Panc1 (cell line): ENCODE results near the gene STX2. TPM values are rescaled to one million over a fixed set of nuclear protein-coding genes. Genes with fewer than 3 reads are reported as not detected.

Experiments used
- ATAC-seq: fragments of 200-7000 bp; cut with Tn5 transposase; 2 replicates; pipeline ENCODE4 v1.9.1; 2020; ENCODE audit warnings: mild to moderate bottlenecking, moderate library complexity
- BruUV-seq: library from RNA; stranded (reverse); fragments of 400-500 nt; replicated peaks from 2 replicates; lab custom pipeline; 2021; lab: Mats Ljungman, UMichigan
- CTCF ChIA-PET: fragments of 300-600 bp; sonication (Branson Sonifier 250); formaldehyde crosslinking; loops from one replicate; lab custom pipeline; 2022; ENCODE audit warnings: antibody characterized with exemption; lab: Charles Lee
- POLR2A ChIA-PET: fragments of 300-600 bp; sonication (Branson Sonifier 250); formaldehyde crosslinking; loops from one replicate; lab custom pipeline; 2022; ENCODE audit warnings: antibody characterized with exemption; lab: Charles Lee
- DNase-seq: peaks from one replicate; pipeline ENCODE4 v3.0.0-alpha.2; 2010; ENCODE audit warnings: low read depth, low spot score
- H3K27ac ChIP-seq: 2 replicates; pipeline ENCODE4 v1.5.1; 2011; ENCODE audit warnings: mild to moderate bottlenecking, low read length, inconsistent platforms
- H3K27me3 ChIP-seq: fragments of 200-500 bp; sonication (Bioruptor generic); 2 replicates; pipeline ENCODE4 v1.6.0; 2014; ENCODE audit warnings: low read length, inconsistent platforms; ENCODE audit not compliant: control insufficient read depth, insufficient read depth
- H3K36me3 ChIP-seq: fragments of 200-500 bp; sonication (Bioruptor generic); 2 replicates; pipeline ENCODE4 v1.5.1; 2014; ENCODE audit warnings: inconsistent platforms, mild to moderate bottlenecking, low read length, moderate library complexity; ENCODE audit not compliant: control insufficient read depth, insufficient read depth
- H3K4me1 ChIP-seq: 2 replicates; pipeline ENCODE4 v1.5.1; 2011; ENCODE audit warnings: inconsistent platforms, mild to moderate bottlenecking, low read length, moderate library complexity; ENCODE audit not compliant: control insufficient read depth, insufficient read depth
- H3K4me3 ChIP-seq, 2 experiments: 2 replicates each; pipeline ENCODE4 v1.5.1; 2011 to 2012; ENCODE audit warnings: low read depth in 2 of 2, low read length in 2 of 2, mild to moderate bottlenecking in 2 of 2, inconsistent platforms in 1 of 2, moderate library complexity in 1 of 2
- H3K9me3 ChIP-seq: fragments of 200-500 bp; sonication (Bioruptor generic); 2 replicates; pipeline ENCODE4 v1.5.1; 2014; ENCODE audit warnings: low read depth, mild to moderate bottlenecking, inconsistent platforms, low read length, moderate library complexity; ENCODE audit not compliant: control insufficient read depth, insufficient read depth
- CTCF ChIP-seq: fragments of 450-650 bp; IDR thresholded peaks from 2 replicates; pipeline ENCODE4 v1.5.1; 2017; ENCODE audit warnings: mild to moderate bottlenecking
- POLR2AphosphoS5 ChIP-seq: IDR thresholded peaks from 2 replicates; pipeline ENCODE4 v1.6.1; 2012; ENCODE audit warnings: mild to moderate bottlenecking, low read depth, low read length, moderate library complexity
- REST ChIP-seq, 2 experiments: IDR thresholded peaks; 2 replicates each; pipeline ENCODE4 v1.6.1; 2011 to 2012; ENCODE audit warnings: low read depth in 2 of 2, control low read depth in 1 of 2, low read length in 1 of 2, mild to moderate bottlenecking in 1 of 2, moderate library complexity in 1 of 2; ENCODE audit not compliant: insufficient read depth in 1 of 2
- SIN3A ChIP-seq: IDR thresholded peaks from 2 replicates; pipeline ENCODE4 v1.6.1; 2012; ENCODE audit warnings: low read depth, mild to moderate bottlenecking, low read length, moderate library complexity, borderline replicate concordance; ENCODE audit not compliant: insufficient read depth
- TCF7L2 ChIP-seq: IDR thresholded peaks from 2 replicates; pipeline ENCODE4 v1.6.1; 2011; ENCODE audit warnings: mild to moderate bottlenecking, low read depth, low read length, inconsistent platforms
- in situ Hi-C: cut with HindIII; loops from 2 replicates; pipeline ENCODE4 v1.10.0; 2016; ENCODE audit warnings: low sequenced_read_pairs, low pct_unique_long_range_greater_than_20kb
- intact Hi-C: fragments of 100-400 bp; cut with micrococcal nuclease; formaldehyde crosslinking; loops from one replicate; pipeline ENCODE4 v1.10.0; 2022; ENCODE audit not compliant: unreplicated experiment
- total RNA-seq: library from RNA; stranded (reverse); gene quantifications from one replicate; pipeline ENCODE4 v1.2.1, GENCODE V29; 2021; ENCODE audit not compliant: unreplicated experiment

Gene STX2
- total RNA-seq, 1 experiment from 2014 or later, result 34.0 TPM

GRCh38 chr12:130770413-130771028 is 68.5 kb downstream of the STX2 start:
- Histone ChIP-seq H3K9me3 (no peaks in the 10 kb centered on the region), H3K4me3 (no peak overlapping the region), H3K27ac (no peak overlapping the region), H3K27me3 (no peaks in the 10 kb centered on the region), H3K4me1 (0 out of 2 replicates have a peak, but pooled peaks cover under 1% of the 10 kb centered on the region), H3K36me3 (no peaks in the 10 kb centered on the region)
- no TSS peak for BruUV-seq
- TF ChIP-seq TCF7L2 (no peak), REST (IDR thresholded peaks at IDR 0.05; ENCODE audit: insufficient read depth in 1 of 2, low read depth in 2 of 2, low read length in 1 of 2) (no peak), SIN3A (no peak), CTCF (no peak), POLR2AphosphoS5 (no peak)
- intact Hi-C loops, result no loop called here
- in situ Hi-C loops, result no loop called here
- ATAC-seq (no peak), DNase-seq (no peak)
- POLR2A ChIA-PET, result no interaction called here
- CTCF ChIA-PET, result no interaction called here

- H3K4me1 ChIP-seq, result no peaks in the 10 kb centered on the region
- BruUV-seq, result no TSS peak
- H3K36me3 ChIP-seq, result no peaks in the 10 kb centered on the region
- H3K27me3 ChIP-seq, result no peaks in the 10 kb centered on the region
- H3K27ac ChIP-seq, result no peak overlapping the region
- TF ChIP-seq REST (IDR thresholded peaks at IDR 0.05; ENCODE audit: insufficient read depth in 1 of 2, low read depth in 2 of 2, low read length in 1 of 2), result no peak
- TF ChIP-seq CTCF, result no peak
- no peak for TF ChIP-seq TCF7L2
- no peak for TF ChIP-seq POLR2AphosphoS5
- TF ChIP-seq SIN3A, result no peak
- DNase-seq, result no peak
- in situ Hi-C loops, result no loop called here
- POLR2A ChIA-PET, result no interaction called here
- no peaks in the 10 kb centered on the region for H3K9me3 ChIP-seq
- CTCF ChIA-PET, result no interaction called here
- no peak for ATAC-seq
- H3K4me3 ChIP-seq, result no peak overlapping the region
- intact Hi-C loops, result no loop called here
Observed at GRCh38 chr12:130768120-130768519, 70.9 kb downstream of the STX2 start.
